MCF 10A (cell line): ENCODE data around the gene LYPLAL1. TPM values are rescaled to one million over a fixed set of nuclear protein-coding genes. Genes with fewer than 3 reads are reported as not detected.

Source experiments
- BruUV-seq: library from RNA; stranded (reverse); fragments of 400-500 nt; replicated peaks from 2 replicates; lab custom pipeline; 2021; lab: Mats Ljungman, UMichigan
- CTCF ChIA-PET: fragments of 300-600 bp; sonication (Branson Sonifier 250); formaldehyde crosslinking; extraction: SDS; loops from one replicate; lab custom pipeline; 2021; ENCODE audit warnings: antibody characterized with exemption, inconsistent platforms; lab: Yijun Ruan, JAX
- POLR2A ChIA-PET: fragments of 300-600, 350-650 bp; sonication (Branson Sonifier 250); formaldehyde crosslinking; extraction: SDS; loops from one replicate; lab custom pipeline; 2020; ENCODE audit warnings: antibody characterized with exemption, inconsistent platforms; lab: Yijun Ruan, JAX
- DNase-seq: peaks from one replicate; pipeline ENCODE4 v3.0.0-alpha.2; 2018; ENCODE audit not compliant: unreplicated experiment
- H3K27ac Mint-ChIP-seq: one replicate; pipeline ENCODE4 v1.8.0; 2022; ENCODE audit warnings: mild to moderate bottlenecking, low read depth, mixed read lengths; ENCODE audit not compliant: unreplicated experiment
- H3K27me3 Mint-ChIP-seq: one replicate; pipeline ENCODE4 v1.8.0; 2022; ENCODE audit warnings: mixed read lengths; ENCODE audit not compliant: insufficient read depth, unreplicated experiment
- H3K36me3 Mint-ChIP-seq: one replicate; pipeline ENCODE4 v1.8.0; 2022; ENCODE audit warnings: mild to moderate bottlenecking, moderate library complexity, mixed read lengths; ENCODE audit not compliant: insufficient read depth, unreplicated experiment
- H3K4me1 Mint-ChIP-seq: one replicate; pipeline ENCODE4 v1.8.0; 2022; ENCODE audit warnings: mixed read lengths; ENCODE audit not compliant: insufficient read depth, unreplicated experiment
- H3K4me3 Mint-ChIP-seq: one replicate; pipeline ENCODE4 v1.8.0; 2022; ENCODE audit warnings: mild to moderate bottlenecking, moderate library complexity, mixed read lengths; ENCODE audit not compliant: unreplicated experiment
- H3K9me3 Mint-ChIP-seq: one replicate; pipeline ENCODE4 v1.8.0; 2022; ENCODE audit warnings: mixed read lengths; ENCODE audit not compliant: unreplicated experiment
- intact Hi-C: fragments of 100-400 bp; cut with micrococcal nuclease; formaldehyde crosslinking; loops from 2 replicates; pipeline ENCODE4 v1.14.1; 2022
- total RNA-seq: library from RNA; stranded (reverse); gene quantifications from 2 replicates; pipeline ENCODE4 v1.2.3, GENCODE V29; 2022
- TF ChIP-seq, protein P1 (sequence below): fragments of 200-600 bp; IDR thresholded peaks from one replicate; pipeline ENCODE4 v1.8.0; 2022; ENCODE audit warnings: antibody characterized with exemption, mild to moderate bottlenecking; ENCODE audit not compliant: unreplicated experiment

LYPLAL1 gene
- total RNA-seq, 1 experiment from 2014 or later = 59.8 TPM

GRCh38 chr1:219201656-219202055 is 28.0 kb downstream of the LYPLAL1 start:
- POLR2A ChIA-PET = interaction anchor here (0.7 to 2.0 kb wide), 2 partner anchors 10 to 18 kb away, joined by 4 to 7 read pairs; no protein-coding TSS in a partner anchor
- intact Hi-C loops = no loop called here
- no TSS peak for BruUV-seq
- Mint-ChIP-seq H3K27me3 (no peaks in the 10 kb centered on the region), H3K27ac (no peak overlapping the region), H3K4me1 (no peaks in the 10 kb centered on the region), H3K9me3 (no peaks in the 10 kb centered on the region), H3K4me3 (no peak overlapping the region), H3K36me3 (peaks cover 13% of the 10 kb centered on the region)
- CTCF ChIA-PET = interaction anchor here (0.8 to 3.5 kb wide), 4 partner anchors 10 to 611 kb away, joined by 3 to 13 read pairs (median 6); no protein-coding TSS in a partner anchor
- DNase-seq = no peak
- TF ChIP-seq, protein P1, sequence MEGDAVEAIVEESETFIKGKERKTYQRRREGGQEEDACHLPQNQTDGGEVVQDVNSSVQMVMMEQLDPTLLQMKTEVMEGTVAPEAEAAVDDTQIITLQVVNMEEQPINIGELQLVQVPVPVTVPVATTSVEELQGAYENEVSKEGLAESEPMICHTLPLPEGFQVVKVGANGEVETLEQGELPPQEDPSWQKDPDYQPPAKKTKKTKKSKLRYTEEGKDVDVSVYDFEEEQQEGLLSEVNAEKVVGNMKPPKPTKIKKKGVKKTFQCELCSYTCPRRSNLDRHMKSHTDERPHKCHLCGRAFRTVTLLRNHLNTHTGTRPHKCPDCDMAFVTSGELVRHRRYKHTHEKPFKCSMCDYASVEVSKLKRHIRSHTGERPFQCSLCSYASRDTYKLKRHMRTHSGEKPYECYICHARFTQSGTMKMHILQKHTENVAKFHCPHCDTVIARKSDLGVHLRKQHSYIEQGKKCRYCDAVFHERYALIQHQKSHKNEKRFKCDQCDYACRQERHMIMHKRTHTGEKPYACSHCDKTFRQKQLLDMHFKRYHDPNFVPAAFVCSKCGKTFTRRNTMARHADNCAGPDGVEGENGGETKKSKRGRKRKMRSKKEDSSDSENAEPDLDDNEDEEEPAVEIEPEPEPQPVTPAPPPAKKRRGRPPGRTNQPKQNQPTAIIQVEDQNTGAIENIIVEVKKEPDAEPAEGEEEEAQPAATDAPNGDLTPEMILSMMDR = no peak

DNA sequence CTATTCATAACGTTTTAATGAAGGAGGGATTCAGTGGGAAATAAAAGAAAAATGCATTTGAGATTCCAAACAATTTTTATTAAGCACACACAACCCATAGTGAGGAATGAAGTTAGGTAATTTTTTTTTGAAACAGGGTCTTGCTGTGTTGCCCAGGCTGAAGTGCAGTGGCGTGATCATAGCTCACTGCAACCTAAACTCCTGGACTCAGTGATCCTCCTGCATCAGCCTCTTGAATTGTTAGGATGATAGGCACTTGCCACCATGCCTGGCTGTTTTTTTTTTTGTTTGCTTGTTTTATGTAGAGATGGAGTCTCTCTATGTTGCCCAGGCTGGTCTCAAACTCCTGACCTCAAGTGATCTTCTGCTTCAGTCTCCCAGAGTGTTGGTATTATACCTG is 28.9 kb downstream of the LYPLAL1 start:
- ChIA-PET POLR2A (interaction anchor here (0.6 to 2.0 kb wide), 3 partner anchors 17 to 382 kb away, joined by 3 to 7 read pairs (median 3); no protein-coding TSS in a partner anchor), CTCF (interaction anchor here (0.6 to 3.5 kb wide), 7 partner anchors 11 to 1180 kb away, joined by 3 to 13 read pairs (median 5); no protein-coding TSS in a partner anchor)
- intact Hi-C loops = no loop called here
- Mint-ChIP-seq H3K4me1 (no peaks in the 10 kb centered on the region), H3K4me3 (no peak overlapping the region), H3K36me3 (peaks cover 8% of the 10 kb centered on the region), H3K9me3 (no peaks in the 10 kb centered on the region), H3K27me3 (no peaks in the 10 kb centered on the region), H3K27ac (no peak overlapping the region)
- no peak for DNase-seq
- TF ChIP-seq, protein P1 = no peak
- BruUV-seq = no TSS peak

DNA sequence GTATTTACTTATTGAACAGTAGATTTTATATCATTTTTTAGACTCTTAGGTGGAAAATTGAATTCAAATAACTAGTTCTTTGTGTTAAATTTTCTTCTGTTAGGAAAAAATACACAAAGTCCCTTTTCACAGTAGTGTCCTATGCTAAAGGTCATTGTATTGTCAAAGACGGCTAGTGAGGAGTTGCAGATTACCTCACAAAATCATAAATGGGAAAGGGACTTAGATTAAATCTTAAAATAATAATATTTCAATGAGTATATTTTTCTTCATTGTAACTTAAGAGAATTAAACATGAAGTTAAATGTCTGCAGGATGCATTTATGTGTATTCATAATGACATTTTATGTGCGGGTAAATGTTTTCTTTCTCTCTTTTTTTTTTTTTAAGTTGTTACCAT is 32.7 kb downstream of the LYPLAL1 start:
- Mint-ChIP-seq H3K9me3 (no peaks in the 10 kb centered on the region), H3K4me1 (no peaks in the 10 kb centered on the region), H3K4me3 (no peak overlapping the region), H3K27ac (no peak overlapping the region), H3K36me3 (peaks cover 14% of the 10 kb centered on the region), H3K27me3 (no peaks in the 10 kb centered on the region)
- ChIA-PET POLR2A (interaction anchor here (0.7 to 1.4 kb wide), 2 partner anchors 501 to 861 kb away, joined by 3 to 4 read pairs; no protein-coding TSS in a partner anchor), CTCF (interaction anchor here (0.6 to 1.8 kb wide), 3 partner anchors 10 to 181 kb away, joined by 3 to 9 read pairs (median 4); no protein-coding TSS in a partner anchor)
- DNase-seq = no peak
- TF ChIP-seq, protein P1 = no peak
- no TSS peak for BruUV-seq
- intact Hi-C loops = no loop called here

DNA sequence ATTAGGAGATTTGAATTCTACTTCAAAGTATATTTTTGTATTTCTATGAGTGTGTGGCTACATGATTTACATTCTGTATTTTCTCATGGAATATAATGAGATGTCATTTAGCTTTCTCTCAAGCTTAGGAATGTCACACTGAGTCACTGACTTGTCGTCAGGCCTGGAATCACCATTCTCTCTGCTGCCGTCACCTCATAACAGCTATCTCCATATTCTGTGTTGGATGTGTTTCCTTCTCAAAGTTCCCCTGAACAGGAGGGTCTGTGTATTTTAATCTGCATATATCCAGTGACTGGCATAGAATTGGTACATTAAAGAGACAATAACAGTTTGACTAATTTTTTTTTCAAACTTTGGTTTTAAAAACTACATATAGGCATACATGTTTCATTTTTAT is 35.9 kb downstream of the LYPLAL1 start:
- ChIA-PET POLR2A (no interaction called here), CTCF (interaction anchor here (0.5 to 1.9 kb wide), 7 partner anchors 9 to 867 kb away, joined by 3 to 11 read pairs (median 4); no protein-coding TSS in a partner anchor)
- no peak for DNase-seq
- intact Hi-C loops = no loop called here
- no peaks in the 10 kb centered on the region for H3K9me3 Mint-ChIP-seq
- H3K27ac Mint-ChIP-seq = no peak overlapping the region
- H3K4me3 Mint-ChIP-seq = no peak overlapping the region
- peaks cover 34% of the 10 kb centered on the region for H3K36me3 Mint-ChIP-seq
- TF ChIP-seq, protein P1 = no peak
- BruUV-seq = no TSS peak
- H3K27me3 Mint-ChIP-seq = no peaks in the 10 kb centered on the region
- no peaks in the 10 kb centered on the region for H3K4me1 Mint-ChIP-seq
